Stimulated activated CD4-positive, alpha-beta T cell treated with anti-CD3 and anti-CD28 coated beads, Interleukin-1b, Interleukin-23, amount 100 ng/mL, for 1 hour (primary cell): ENCODE measurements around the gene SCMH1.

Experiments used
- DNase-seq, 2 donors: peaks; one replicate each; pipeline ENCODE4 v3.0.0-alpha.2; 2020; ENCODE audit warnings: low read depth in 2 of 2

SCMH1 gene

GRCh38 chr1:40977716-40978115 lies 264.4 kb downstream of the SCMH1 start:
- no peak for DNase-seq
